ENCODE data around the gene CPT1C. TPM values are rescaled to one million over a fixed set of nuclear protein-coding genes. Genes with fewer than 3 reads are reported as not detected.

Gene CPT1C
- total RNA-seq, 3 donors from 2014 or later (not counting 1 experiment from before 2014, with no cell fraction given), result 0.34 to 0.78 (median 0.73) TPM

- Mint-ChIP-seq H3K9me3 (no peaks in the 10 kb centered on the region), H3K4me3 (peak overlapping the region; percentile 99), H3K36me3 (no peaks in the 10 kb centered on the region), H3K27ac (peak overlapping the region; percentile 98 to 99), H3K27me3 (ENCODE audit: low read depth in 2 of 2) (no peaks in the 10 kb centered on the region), H3K4me1 (peaks cover 30 to 55% of the 10 kb centered on the region in 2 donors)
- peaks cover 46% of the 10 kb centered on the region for H3K4me1 ChIP-seq (ENCODE audit: control insufficient read depth, insufficient read depth, low read length)
- H3K27ac ChIP-seq (ENCODE audit: low read length), result peak overlapping the region; percentile 93
- no peak for TF ChIP-seq CTCF (IDR thresholded peaks at IDR 0.05)
- WGBS (ENCODE audit: insufficient coverage), result under 1% methylated on average over 34 of the region's 34 CpGs
- H3K36me3 ChIP-seq (ENCODE audit: control insufficient read depth, insufficient read depth, low read length), result peaks cover 7% of the 10 kb centered on the region
- DNase-seq, result peak; percentile 97 to 100
- intact Hi-C loops (cut with micrococcal nuclease), result loop anchor here (1.0 to 5.0 kb wide), 4 partner anchors 12 to 190 kb away; partner anchors contain the start of genes BCL2L12, IRF3, PNKP and RPS11
- H3K27me3 ChIP-seq (ENCODE audit: control insufficient read depth, insufficient read depth, low read length), result no peaks in the 10 kb centered on the region
- no peaks in the 10 kb centered on the region for H3K9me3 ChIP-seq (ENCODE audit: control insufficient read depth, insufficient read depth, low read length)
- H3K4me3 ChIP-seq (ENCODE audit: low read length), result peak overlapping the region; percentile 87
- peak; percentile 72 to 88 (median 76) for ATAC-seq
These were observed 14.1 kb upstream of the CPT1C start for GRCh38 chr19:49676784-49677230.

- no peaks in the 10 kb centered on the region for H3K9me3 Mint-ChIP-seq
- peak; percentile 0 to 20 (median 6) for ATAC-seq
These were observed 13.6 kb upstream of the CPT1C start, which contains the start of gene PRMT1 for GRCh38 chr19:49677231-49677900. Gene PRMT1, plus strand, starts transcription at chr19:49677271. Its CDS starts 10 bp downstream, at chr19:49677281.

GRCh38 chr19:49677901-49678674 is 12.8 kb upstream of the CPT1C start:
- TF ChIP-seq CTCF (IDR thresholded peaks at IDR 0.05), result peak; percentile 63
- peak; percentile 72 to 92 for DNase-seq
- Histone ChIP-seq H3K9me3 (ENCODE audit: control insufficient read depth, insufficient read depth, low read length) (no peaks in the 10 kb centered on the region), H3K27ac (ENCODE audit: low read length) (peak overlapping the region; percentile 93), H3K36me3 (ENCODE audit: control insufficient read depth, insufficient read depth, low read length) (peaks cover 15% of the 10 kb centered on the region), H3K27me3 (ENCODE audit: control insufficient read depth, insufficient read depth, low read length) (no peaks in the 10 kb centered on the region), H3K4me3 (ENCODE audit: low read length) (peak overlapping the region; percentile 87), H3K4me1 (ENCODE audit: control insufficient read depth, insufficient read depth, low read length) (peaks cover 39% of the 10 kb centered on the region)
- Mint-ChIP-seq H3K9me3 (no peaks in the 10 kb centered on the region), H3K4me3 (peak overlapping the region; percentile 86), H3K27ac (peak overlapping the region; percentile 98 to 99), H3K4me1 (peaks cover 25 to 47% of the 10 kb centered on the region in 2 donors), H3K36me3 (no peaks in the 10 kb centered on the region), H3K27me3 (ENCODE audit: low read depth in 2 of 2) (no peaks in the 10 kb centered on the region)
- WGBS (ENCODE audit: insufficient coverage), result 6% methylated on average over 15 of the region's 21 CpGs
- peak; percentile 14 to 17 (median 16) for ATAC-seq
- intact Hi-C loops (cut with micrococcal nuclease), result loop anchor here (1.0 to 5.0 kb wide), 5 partner anchors 38 to 285 kb away; partner anchors contain the start of genes PNKP, PRR12, RPS11 and RRAS

More at GRCh38 chr19:49677231-49677900, 13.6 kb upstream of the CPT1C start, which contains the start of gene PRMT1:
- peak within 1 kb of the TSS; percentile 87 for H3K4me3 ChIP-seq (ENCODE audit: low read length)
- Mint-ChIP-seq H3K4me3 (peak within 1 kb of the TSS; percentile 99), H3K4me1 (peaks cover 25 to 50% of the 10 kb centered on the region in 2 donors), H3K36me3 (no peaks in the 10 kb centered on the region), H3K27me3 (ENCODE audit: low read depth in 2 of 2) (no peaks in the 10 kb centered on the region), H3K27ac (peak within 1 kb of the TSS; percentile 98 to 99)
- intact Hi-C loops (cut with micrococcal nuclease), result loop anchor here (1.0 to 5.0 kb wide), 3 partner anchors 37 to 190 kb away; partner anchors contain the start of genes PNKP, RPS11 and RRAS
- H3K27ac ChIP-seq (ENCODE audit: low read length), result peak within 1 kb of the TSS; percentile 93
- no peak for TF ChIP-seq CTCF (IDR thresholded peaks at IDR 0.05)
- H3K36me3 ChIP-seq (ENCODE audit: control insufficient read depth, insufficient read depth, low read length), result peaks cover 13% of the 10 kb centered on the region
- WGBS (ENCODE audit: insufficient coverage), result under 1% methylated on average over 49 of the region's 57 CpGs
- H3K4me1 ChIP-seq (ENCODE audit: control insufficient read depth, insufficient read depth, low read length), result peaks cover 41% of the 10 kb centered on the region
- H3K27me3 ChIP-seq (ENCODE audit: control insufficient read depth, insufficient read depth, low read length), result no peaks in the 10 kb centered on the region
- no peaks in the 10 kb centered on the region for H3K9me3 ChIP-seq (ENCODE audit: control insufficient read depth, insufficient read depth, low read length)
- DNase-seq, result peak; percentile 59 to 73

Data from natural killer cell (primary cell).